ENCODE data around the gene ARSB.

Gene ARSB

GRCh38 chr5:78792345-78793055, 192.6 kb downstream of the ARSB start:
- H3K4me3 ChIP-seq (replicated peaks; ENCODE audit: insufficient read depth, low read length): no peak overlapping the region
- DNase-seq (ENCODE audit: low read depth in 1 of 2, low spot score in 1 of 2): no peak
- H3K27ac ChIP-seq (replicated peaks): no peak overlapping the region

GRCh38 chr5:78791501-78792100, 193.5 kb downstream of the ARSB start:
- H3K27ac ChIP-seq (replicated peaks): no peak overlapping the region

More at GRCh38 chr5:78792345-78793055, 192.6 kb downstream of the ARSB start:
- H3K27me3 ChIP-seq (ENCODE audit: insufficient read depth, poor library complexity, severe bottlenecking): no peaks in the 10 kb centered on the region
- no peak for TF ChIP-seq SPI1 (IDR thresholded peaks at IDR 0.05; ENCODE audit: borderline replicate concordance, low read depth)
- TF ChIP-seq POLR2AphosphoS5 (IDR thresholded peaks at IDR 0.05; ENCODE audit: low read depth): no peak

GRCh38 chr5:78787783-78788182, 197.3 kb downstream of the ARSB start:
- TF ChIP-seq POLR2AphosphoS5 (IDR thresholded peaks at IDR 0.05; ENCODE audit: low read depth): no peak
- no peak for TF ChIP-seq CTCF (IDR thresholded peaks at IDR 0.05; ENCODE audit: insufficient read depth, low read length)
- TF ChIP-seq SPI1 (IDR thresholded peaks at IDR 0.05; ENCODE audit: borderline replicate concordance, low read depth): no peak
- Histone ChIP-seq H3K27ac (replicated peaks) (no peak overlapping the region), H3K27me3 (ENCODE audit: insufficient read depth, poor library complexity, severe bottlenecking) (no peaks in the 10 kb centered on the region), H3K4me3 (replicated peaks; ENCODE audit: insufficient read depth, low read length) (no peak overlapping the region)
- no peak for DNase-seq (ENCODE audit: low read depth in 1 of 2, low spot score in 1 of 2)

More at GRCh38 chr5:78791501-78792100, 193.5 kb downstream of the ARSB start:
- H3K4me3 ChIP-seq (replicated peaks; ENCODE audit: insufficient read depth, low read length): no peak overlapping the region
- H3K27me3 ChIP-seq (ENCODE audit: insufficient read depth, poor library complexity, severe bottlenecking): no peaks in the 10 kb centered on the region
- DNase-seq (ENCODE audit: low read depth in 1 of 2, low spot score in 1 of 2): no peak
- no peak for TF ChIP-seq GABPA (IDR thresholded peaks at IDR 0.05; ENCODE audit: low read depth)
- no peak for TF ChIP-seq POLR2AphosphoS5 (IDR thresholded peaks at IDR 0.05; ENCODE audit: low read depth)
- TF ChIP-seq CTCF (IDR thresholded peaks at IDR 0.05; ENCODE audit: insufficient read depth, low read length): no peak
- no peak for TF ChIP-seq REST (IDR thresholded peaks at IDR 0.05; ENCODE audit: insufficient replicate concordance, low read depth)
- no peak for TF ChIP-seq SPI1 (IDR thresholded peaks at IDR 0.05; ENCODE audit: borderline replicate concordance, low read depth)

- DNase-seq (ENCODE audit: low read depth in 1 of 2, low spot score in 1 of 2): no peak
- no peaks in the 10 kb centered on the region for H3K27me3 ChIP-seq (ENCODE audit: insufficient read depth, poor library complexity, severe bottlenecking)
- no peak overlapping the region for H3K4me3 ChIP-seq (replicated peaks; ENCODE audit: insufficient read depth, low read length)
- H3K27ac ChIP-seq (replicated peaks): no peak overlapping the region
- TF ChIP-seq CTCF (IDR thresholded peaks at IDR 0.05; ENCODE audit: insufficient read depth, low read length): no peak
- no peak for TF ChIP-seq SPI1 (IDR thresholded peaks at IDR 0.05; ENCODE audit: borderline replicate concordance, low read depth)
- no peak for TF ChIP-seq GABPA (IDR thresholded peaks at IDR 0.05; ENCODE audit: low read depth)
- no peak for TF ChIP-seq REST (IDR thresholded peaks at IDR 0.05; ENCODE audit: insufficient replicate concordance, low read depth)
- no peak for TF ChIP-seq POLR2AphosphoS5 (IDR thresholded peaks at IDR 0.05; ENCODE audit: low read depth)
Observed at GRCh38 chr5:78785454-78785853, 199.7 kb downstream of the ARSB start.
